ENCODE results near the gene ANK3. TPM values are rescaled to one million over a fixed set of nuclear protein-coding genes. Genes with fewer than 3 reads are reported as not detected.

Gene ANK3
- total RNA-seq, 2 donors from 2014 or later, result 189 to 198 TPM

DNA sequence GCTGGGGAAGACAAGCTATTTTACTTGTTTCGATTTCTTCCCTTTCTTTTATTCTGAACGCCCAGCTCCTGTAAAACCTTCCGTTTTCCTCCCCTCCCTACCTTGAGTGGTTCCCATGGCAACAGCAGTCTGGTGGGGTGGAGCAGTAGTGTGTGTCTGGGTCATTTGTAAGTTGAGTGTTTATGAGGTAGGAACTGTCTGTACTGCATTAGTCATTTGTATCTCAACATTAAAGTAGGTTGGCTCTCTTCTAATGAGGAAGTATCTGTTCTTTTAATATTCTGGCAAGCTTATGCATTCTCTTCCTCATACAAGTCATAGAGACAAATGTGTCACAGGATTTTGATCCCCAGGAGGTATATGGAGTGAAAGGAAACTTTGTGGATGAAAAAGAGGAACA, 398.0 kb downstream of the ANK3 start:
- no peaks in the 10 kb centered on the region for H3K36me3 ChIP-seq
- H3K27ac ChIP-seq, result no peak overlapping the region
- H3K27me3 ChIP-seq, result no peaks in the 10 kb centered on the region
- H3K4me1 ChIP-seq, result no peaks in the 10 kb centered on the region
- H3K9me3 ChIP-seq, result peaks cover 0 to 5% of the 10 kb centered on the region in 2 donors
- no peak overlapping the region for H3K4me3 ChIP-seq
- no peak for DNase-seq (ENCODE audit: low spot score)
- TF ChIP-seq, protein P1, sequence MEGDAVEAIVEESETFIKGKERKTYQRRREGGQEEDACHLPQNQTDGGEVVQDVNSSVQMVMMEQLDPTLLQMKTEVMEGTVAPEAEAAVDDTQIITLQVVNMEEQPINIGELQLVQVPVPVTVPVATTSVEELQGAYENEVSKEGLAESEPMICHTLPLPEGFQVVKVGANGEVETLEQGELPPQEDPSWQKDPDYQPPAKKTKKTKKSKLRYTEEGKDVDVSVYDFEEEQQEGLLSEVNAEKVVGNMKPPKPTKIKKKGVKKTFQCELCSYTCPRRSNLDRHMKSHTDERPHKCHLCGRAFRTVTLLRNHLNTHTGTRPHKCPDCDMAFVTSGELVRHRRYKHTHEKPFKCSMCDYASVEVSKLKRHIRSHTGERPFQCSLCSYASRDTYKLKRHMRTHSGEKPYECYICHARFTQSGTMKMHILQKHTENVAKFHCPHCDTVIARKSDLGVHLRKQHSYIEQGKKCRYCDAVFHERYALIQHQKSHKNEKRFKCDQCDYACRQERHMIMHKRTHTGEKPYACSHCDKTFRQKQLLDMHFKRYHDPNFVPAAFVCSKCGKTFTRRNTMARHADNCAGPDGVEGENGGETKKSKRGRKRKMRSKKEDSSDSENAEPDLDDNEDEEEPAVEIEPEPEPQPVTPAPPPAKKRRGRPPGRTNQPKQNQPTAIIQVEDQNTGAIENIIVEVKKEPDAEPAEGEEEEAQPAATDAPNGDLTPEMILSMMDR (IDR thresholded peaks at IDR 0.05), result no peak

DNA sequence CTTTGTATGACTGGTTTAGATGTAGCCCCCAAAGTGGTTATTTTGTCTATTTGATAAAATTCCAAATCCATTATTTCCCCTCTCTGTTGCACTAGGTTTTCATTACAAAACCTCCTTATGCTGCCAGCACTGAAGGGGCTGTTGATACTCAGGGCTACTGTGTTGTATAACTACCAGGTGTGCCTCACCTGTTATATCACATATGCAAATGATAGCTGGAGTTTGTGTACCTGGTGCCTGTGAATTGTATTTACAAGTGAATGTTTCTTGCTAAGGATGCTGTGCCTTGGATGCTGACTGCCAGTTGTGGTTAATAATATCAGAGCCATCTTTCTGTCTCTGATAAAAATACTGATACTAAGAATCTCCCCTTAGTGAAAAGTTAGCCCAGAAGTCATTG, 398.6 kb downstream of the ANK3 start:
- Histone ChIP-seq H3K4me1 (no peaks in the 10 kb centered on the region), H3K27me3 (no peaks in the 10 kb centered on the region), H3K27ac (no peak overlapping the region), H3K36me3 (no peaks in the 10 kb centered on the region), H3K4me3 (no peak overlapping the region), H3K9me3 (peaks cover 0 to 5% of the 10 kb centered on the region in 2 donors)
- DNase-seq (ENCODE audit: low spot score), result no peak
- TF ChIP-seq, protein P1 (IDR thresholded peaks at IDR 0.05), result no peak

DNA sequence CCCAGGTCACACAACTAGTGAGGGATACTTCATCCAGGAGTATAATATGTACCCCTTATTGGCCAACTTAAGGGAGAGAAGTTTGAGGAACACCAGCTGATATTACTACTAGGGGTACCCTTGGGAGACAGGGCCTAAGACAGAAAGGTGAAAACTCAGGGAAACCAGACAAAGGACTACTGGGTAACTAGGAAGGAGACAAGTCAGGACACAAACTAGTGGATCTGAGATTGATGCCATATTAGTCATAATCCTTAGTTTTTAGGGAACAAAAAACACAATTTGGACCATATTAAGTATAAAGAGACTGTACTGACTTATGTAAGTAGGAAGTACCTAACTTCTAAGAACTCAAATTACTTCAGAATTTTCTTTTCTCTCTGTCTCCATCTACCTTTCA, 404.0 kb downstream of the ANK3 start:
- no peak for DNase-seq (ENCODE audit: low spot score)
- no peaks in the 10 kb centered on the region for H3K4me1 ChIP-seq
- no peak overlapping the region for H3K4me3 ChIP-seq
- TF ChIP-seq, protein P1 (IDR thresholded peaks at IDR 0.05), result no peak
- H3K9me3 ChIP-seq, result peaks cover 0 to 5% of the 10 kb centered on the region in 2 donors
- H3K36me3 ChIP-seq, result no peaks in the 10 kb centered on the region
- no peaks in the 10 kb centered on the region for H3K27me3 ChIP-seq
- H3K27ac ChIP-seq, result no peak overlapping the region

DNA sequence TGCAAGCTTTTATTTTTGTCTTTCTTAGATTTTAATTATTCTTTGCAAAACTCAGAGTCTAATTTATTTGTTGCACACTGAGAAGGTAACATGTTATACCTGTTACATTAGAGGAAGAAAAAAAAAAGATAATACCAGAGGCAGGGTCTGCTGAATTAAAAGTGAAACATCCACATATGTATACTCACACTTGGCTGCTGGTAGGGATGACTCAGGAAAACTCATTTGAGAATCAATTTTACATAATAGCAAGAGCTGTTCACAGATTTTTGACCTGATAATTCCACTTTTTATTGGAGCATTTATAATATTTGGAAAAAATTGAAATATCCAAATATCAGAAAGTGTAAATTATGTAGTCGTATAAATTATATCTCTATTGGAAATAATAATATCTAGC, 405.3 kb downstream of the ANK3 start:
- Histone ChIP-seq H3K27me3 (no peaks in the 10 kb centered on the region), H3K9me3 (peaks cover 0 to 5% of the 10 kb centered on the region in 2 donors), H3K4me3 (no peak overlapping the region), H3K4me1 (no peaks in the 10 kb centered on the region), H3K36me3 (no peaks in the 10 kb centered on the region), H3K27ac (no peak overlapping the region)
- TF ChIP-seq, protein P1 (IDR thresholded peaks at IDR 0.05), result no peak
- DNase-seq (ENCODE audit: low spot score), result no peak

DNA sequence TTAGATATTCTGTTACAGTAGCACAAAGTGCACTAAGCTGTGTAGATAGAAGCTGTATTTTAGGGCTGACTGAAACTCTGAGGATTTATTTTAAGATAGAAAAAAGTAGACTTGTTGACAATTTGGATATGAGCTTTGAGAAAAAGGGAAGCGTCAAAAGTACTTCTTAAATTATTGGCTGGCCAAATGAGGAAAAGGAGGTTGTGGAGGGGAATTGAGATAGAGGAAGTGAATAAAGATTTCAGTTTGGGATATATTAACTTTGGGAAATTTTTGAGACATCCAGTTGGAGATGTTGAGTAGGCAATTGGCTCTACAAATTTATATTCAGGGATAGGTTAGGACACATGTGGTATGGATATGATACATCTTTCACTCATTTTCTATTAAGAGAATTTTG, 409.3 kb downstream of the ANK3 start:
- Histone ChIP-seq H3K4me3 (no peak overlapping the region), H3K27me3 (no peaks in the 10 kb centered on the region), H3K36me3 (no peaks in the 10 kb centered on the region), H3K9me3 (peaks cover 0 to 29% of the 10 kb centered on the region in 2 donors), H3K4me1 (no peaks in the 10 kb centered on the region), H3K27ac (no peak overlapping the region)
- DNase-seq (ENCODE audit: low spot score), result no peak
- TF ChIP-seq, protein P1 (IDR thresholded peaks at IDR 0.05), result no peak

DNA sequence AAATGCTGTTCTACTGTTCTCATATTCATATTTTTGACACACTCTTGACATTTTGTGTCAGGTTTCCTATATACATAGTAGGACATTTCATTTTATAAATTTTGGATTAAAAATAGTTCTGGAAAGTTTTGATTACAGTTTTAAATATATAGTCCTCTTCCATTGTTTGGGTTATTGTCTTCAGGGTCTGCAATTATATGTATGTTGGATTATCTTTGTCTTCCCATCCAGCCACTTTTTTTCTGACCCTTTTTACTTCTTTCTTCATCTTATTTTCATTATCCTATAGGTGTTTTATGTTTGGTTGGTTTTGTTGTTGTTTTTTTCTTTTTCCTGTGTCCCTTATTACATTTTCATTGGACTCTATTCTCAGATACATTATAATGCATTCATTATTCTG, 412.2 kb downstream of the ANK3 start:
- Histone ChIP-seq H3K4me3 (no peak overlapping the region), H3K9me3 (peaks cover 0 to 29% of the 10 kb centered on the region in 2 donors), H3K27ac (no peak overlapping the region)

More for the DNA sequence above, 412.2 kb downstream of the ANK3 start:
- no peak for DNase-seq (ENCODE audit: low spot score)
- TF ChIP-seq, protein P1 (IDR thresholded peaks at IDR 0.05), result no peak
- Histone ChIP-seq H3K4me1 (no peaks in the 10 kb centered on the region), H3K27me3 (no peaks in the 10 kb centered on the region), H3K36me3 (no peaks in the 10 kb centered on the region)
